Measurements from ENCODE around the gene CSNK2A1.

- TF ChIP-seq CTCF (conservative IDR thresholded peaks at IDR 0.05 in 1 of 2, IDR thresholded peaks at IDR 0.05 in 1 of 2; ENCODE audit: extremely low read depth in 1 of 2, insufficient read depth in 1 of 2, low read depth in 1 of 2, low read length in 2 of 2) (no peak), EZH2 (IDR thresholded peaks at IDR 0.05; ENCODE audit: borderline replicate concordance, low read length) (no peak)
Measured at GRCh38 chr20:472889-473292, 70.7 kb downstream of the CSNK2A1 start.

Data from mammary epithelial cell (primary cell).